Ammon's horn (tissue), 1 donor: ENCODE results near the gene NUTF2.
A peak's percentile ranks its signal among the peaks of the same experiment; 100 is the strongest.

Experiments
- DNase-seq: peaks from one replicate; pipeline ENCODE4 v3.0.0-alpha.2; 2016; ENCODE audit warnings: low spot score

NUTF2 gene

DNA sequence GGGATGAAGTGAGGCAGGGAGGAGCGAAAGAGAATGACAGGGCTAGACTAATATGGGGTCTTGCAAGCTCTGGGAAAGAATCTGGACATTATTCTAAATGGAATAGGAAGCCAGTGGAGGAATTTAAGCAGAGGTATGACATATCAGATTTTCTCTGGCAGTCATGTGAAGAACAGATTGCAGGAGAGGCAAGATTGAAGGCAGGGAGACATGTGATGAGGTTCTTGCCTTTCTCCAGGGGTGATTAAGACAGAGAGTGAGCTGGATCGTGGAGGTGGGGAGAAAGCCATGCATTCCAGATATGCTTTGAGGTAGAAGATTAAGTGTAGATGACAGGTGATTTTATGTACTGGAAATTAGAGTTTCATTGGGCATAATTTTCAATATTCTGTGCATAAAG is 8.9 kb upstream of the NUTF2 start:
- no peak for DNase-seq

DNA sequence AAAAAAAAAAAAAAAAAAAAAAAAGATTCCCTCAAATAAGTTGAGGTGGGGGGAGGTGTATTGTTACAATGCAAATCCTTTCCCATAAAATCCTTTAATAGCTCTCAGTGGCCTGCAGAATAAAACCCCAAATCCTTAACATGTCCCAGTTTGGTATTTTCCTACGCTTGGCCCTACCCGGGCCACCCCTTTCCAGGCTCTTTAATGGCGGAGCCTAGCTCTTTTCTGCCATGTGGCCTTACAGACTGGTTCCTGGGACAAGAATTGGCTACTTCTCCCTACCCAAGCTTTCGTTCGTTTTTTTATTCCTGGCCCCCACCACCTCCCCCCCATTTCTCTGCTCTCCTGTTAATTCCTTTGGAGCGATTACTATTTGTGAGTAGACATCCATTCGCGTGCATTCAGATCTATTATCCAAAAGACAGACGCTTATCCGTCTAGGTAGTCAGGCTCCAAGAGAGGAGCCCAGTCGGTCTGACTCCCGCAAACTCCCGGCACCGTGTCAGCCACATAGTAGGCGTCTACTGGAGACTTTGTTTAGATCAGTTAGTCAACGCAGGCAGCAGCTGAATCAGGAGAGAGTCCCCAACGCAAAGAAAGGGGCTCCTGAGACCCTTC is 5.4 kb upstream of the NUTF2 start:
- no peak for DNase-seq

DNA sequence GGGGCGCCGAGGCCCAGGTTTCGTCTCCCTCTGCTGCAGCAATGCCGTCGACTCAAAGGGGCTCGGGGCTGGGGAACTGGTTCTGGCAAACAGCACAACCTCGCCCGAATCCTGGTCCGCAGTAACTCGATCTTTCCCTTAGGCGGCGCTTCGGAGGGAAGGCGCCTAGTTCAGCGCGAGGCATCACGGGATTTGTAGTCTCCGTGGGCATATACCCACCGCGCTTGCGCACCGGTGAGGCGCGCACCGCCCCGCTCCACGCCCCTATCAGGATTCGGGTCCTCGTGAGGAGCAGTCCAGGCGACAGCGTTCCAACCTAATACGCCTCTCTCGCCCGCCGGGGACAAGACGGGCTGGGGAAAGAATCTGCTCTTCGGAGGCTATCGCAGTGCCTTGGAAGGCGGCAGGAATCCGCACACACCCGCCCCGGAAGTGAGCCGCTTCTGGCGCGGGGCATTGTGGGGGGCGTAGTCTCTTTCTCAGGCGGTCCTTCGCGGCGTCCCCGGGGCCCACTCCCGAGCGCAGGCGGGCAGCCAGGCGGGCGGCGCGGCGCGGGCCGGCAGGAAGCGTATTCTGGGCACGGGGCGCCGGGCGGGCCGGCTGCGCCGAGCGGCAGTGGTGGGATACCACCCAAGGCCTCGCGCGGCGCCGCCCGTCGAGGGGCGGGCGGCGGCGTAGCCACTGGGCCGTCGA is 4.8 kb upstream of the NUTF2 start, which contains the start of gene THAP11:
THAP11 (plus strand) TSS at position 505 of the 693 bp plus-strand sequence. CDS start 235 bp downstream, outside the sequence.
- peak; percentile 96 for DNase-seq

DNA sequence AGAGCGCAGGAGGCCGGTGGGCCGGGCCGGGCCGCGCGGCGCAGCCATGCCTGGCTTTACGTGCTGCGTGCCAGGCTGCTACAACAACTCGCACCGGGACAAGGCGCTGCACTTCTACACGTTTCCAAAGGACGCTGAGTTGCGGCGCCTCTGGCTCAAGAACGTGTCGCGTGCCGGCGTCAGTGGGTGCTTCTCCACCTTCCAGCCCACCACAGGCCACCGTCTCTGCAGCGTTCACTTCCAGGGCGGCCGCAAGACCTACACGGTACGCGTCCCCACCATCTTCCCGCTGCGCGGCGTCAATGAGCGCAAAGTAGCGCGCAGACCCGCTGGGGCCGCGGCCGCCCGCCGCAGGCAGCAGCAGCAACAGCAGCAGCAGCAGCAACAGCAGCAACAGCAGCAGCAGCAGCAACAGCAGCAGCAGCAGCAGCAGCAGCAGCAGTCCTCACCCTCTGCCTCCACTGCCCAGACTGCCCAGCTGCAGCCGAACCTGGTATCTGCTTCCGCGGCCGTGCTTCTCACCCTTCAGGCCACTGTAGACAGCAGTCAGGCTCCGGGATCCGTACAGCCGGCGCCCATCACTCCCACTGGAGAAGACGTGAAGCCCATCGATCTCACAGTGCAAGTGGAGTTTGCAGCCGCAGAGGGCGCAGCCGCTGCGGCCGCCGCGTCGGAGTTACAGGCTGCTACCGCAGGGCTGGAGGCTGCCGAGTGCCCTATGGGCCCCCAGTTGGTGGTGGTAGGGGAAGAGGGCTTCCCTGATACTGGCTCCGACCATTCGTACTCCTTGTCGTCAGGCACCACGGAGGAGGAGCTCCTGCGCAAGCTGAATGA is 4.0 kb upstream of the NUTF2 start:
- DNase-seq = peak; percentile 73

DNA sequence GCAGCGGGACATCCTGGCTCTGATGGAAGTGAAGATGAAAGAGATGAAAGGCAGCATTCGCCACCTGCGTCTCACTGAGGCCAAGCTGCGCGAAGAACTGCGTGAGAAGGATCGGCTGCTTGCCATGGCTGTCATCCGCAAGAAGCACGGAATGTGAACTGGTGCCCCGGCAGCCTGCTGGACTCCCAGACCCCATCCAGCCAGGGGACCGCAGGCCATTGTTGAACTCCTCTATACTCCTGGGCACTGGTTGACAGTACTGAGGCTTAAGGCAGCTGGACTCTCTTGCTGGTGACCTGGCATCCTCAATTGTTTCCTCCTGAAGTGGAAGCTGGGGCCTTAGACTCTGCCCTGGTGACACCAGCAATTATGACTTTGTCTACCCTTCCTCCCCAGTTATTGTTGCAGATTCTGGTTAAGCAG is 3.4 kb upstream of the NUTF2 start:
- no peak for DNase-seq

DNA sequence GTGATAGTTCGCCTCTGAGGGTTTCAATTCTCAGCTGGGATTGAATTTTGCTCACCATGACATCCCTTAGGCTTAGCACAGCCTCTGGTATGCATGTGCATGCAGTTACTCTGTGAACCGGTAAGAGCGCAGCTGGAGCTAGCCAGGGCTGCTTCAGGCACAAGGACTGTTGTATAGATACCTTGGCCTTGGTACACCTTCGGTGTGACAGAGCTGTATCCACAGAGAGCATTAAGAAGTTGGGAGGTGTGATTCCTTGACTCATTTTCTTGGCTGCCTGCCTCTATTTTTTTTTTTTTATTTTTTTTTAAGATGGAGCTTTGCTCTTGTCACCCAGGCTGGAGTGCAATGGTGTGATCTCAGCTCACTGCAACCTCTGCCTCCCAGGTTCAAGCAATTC is 2.2 kb upstream of the NUTF2 start:
- DNase-seq = no peak

DNA sequence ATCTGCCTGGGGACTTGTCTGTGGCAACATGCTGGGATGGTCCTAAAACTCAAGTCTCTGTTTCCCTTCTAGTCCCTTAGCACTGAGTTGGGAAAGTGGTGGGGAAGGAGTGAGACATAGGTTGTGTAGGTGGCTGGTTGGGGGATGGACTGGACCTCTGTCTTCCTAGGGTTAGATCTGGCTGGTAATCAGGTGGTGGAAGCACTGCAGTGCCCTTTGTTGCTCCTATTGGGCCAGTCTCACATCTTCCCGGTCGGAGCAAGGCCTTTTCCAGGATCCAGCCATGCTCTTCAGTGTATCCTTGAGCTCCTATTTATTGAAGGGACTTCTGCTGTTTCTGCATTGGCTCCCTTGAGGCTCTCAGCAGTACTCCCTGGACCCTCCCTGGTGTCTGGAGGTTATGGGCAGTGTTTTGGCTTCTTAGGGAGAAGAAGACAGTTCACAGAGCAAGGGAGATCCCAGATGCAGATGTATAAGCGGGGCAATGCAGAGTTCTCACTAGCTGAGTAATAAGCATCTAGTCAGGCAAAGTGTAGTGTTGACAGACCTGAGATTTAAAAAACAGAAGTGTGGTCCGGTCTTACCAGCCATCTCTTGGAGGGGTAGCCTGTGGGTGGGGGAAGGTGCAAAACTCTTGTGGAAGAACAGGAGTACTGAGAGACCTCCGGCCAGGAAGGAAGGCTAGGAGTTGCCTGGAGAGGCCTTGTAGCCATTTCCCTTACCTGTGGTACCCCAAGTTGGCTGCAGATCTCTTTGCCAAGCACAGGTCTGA is 1.3 kb upstream of the NUTF2 start:
- no peak for DNase-seq

DNA sequence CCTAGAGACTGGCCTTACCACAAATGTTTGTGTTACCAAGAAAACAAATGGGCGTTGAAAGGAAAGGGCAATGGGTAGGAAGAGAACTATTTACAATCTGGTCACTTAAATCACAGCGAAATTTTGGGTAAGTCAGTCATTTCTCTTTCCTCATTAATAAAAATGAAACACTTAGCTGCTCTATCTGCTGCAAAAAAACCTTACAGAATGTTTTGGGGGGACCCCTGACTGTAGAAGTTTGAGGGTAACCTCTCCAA is 742 bp upstream of the NUTF2 start:
- DNase-seq = no peak

DNA sequence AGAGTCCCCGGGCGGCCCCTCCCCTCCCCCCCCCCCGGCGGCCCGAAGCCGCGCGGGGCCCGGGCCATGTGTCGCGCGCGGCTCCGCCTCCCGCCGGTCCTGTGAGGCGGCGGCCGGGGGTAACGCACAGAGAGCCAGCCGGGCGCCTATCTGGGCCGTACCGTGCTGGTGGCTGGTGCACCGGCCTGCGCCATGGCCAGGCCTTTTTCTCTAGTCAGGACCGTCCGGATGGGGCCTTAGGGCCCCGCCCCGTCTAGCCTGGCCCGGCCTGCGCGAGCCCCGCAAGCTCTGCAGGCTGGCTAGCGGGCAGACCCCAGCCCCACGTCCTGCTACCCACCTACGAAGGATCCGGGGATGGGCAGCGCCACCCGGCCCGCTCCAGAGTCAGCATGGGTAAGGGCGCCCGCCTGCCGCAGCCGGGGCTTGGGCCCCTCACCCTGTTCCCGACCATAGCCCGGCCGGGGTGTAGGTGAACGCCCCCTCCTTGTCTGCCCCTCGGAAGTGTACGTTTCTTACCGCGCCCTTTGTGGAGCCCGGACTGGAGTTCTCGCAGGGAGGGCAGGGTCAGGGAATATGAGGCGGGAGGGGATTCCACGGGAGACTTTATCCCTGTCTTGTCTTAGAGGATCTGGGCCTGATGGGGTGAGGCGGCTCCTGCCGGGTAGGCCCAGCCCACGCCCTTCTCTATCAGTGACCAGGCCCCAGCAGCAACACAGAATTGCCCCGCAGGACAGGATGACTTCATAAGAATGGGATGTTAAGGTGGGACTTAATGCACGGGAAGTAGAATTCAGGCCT is 530 bp downstream of the NUTF2 start, which contains the start of gene CENPT:
CENPT (minus strand) TSS at position 630 of the 798 bp plus-strand sequence. CDS start 13,834 bp downstream, outside the sequence.
- peak; percentile 64 for DNase-seq

DNA sequence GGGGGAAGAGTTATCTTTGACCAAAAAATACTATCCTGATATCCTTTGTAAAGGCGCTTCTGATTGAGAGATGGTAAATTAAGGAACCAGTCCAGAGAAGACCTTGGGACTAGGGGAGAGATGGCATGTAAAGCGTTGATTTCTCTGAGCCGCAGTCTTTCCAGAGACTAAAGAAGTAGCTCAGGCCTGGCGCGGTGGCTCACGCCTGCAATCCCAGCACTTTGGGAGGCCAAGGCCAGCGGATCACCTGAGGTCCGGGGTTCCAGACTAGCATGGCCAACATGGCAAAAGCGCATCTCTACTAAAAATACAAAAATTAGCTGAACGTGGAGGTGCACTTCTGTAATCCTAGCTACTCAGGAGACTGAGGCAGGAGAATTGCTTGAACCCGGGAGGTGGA is 1.4 kb downstream of the NUTF2 start:
- no peak for DNase-seq

DNA sequence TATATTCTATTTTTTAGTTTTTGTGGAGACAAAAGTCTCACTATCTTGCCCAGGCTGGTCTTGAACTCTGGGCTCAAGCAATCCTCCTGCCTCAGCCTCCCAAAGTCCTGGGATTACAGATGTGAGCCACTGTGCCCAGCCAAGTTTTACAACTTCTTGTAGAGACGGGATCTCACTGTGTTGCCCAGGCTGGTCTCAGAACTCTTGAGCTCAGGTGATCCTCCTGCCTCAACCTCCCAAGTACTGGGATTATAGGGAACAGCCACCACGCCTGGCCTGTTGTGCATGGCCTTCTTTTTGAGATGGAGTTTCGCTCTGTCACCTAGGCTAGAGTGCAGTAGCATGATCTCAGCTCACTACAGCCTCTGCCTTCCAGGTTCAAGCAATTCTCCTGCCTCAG is 6.9 kb downstream of the NUTF2 start:
- no peak for DNase-seq

DNA sequence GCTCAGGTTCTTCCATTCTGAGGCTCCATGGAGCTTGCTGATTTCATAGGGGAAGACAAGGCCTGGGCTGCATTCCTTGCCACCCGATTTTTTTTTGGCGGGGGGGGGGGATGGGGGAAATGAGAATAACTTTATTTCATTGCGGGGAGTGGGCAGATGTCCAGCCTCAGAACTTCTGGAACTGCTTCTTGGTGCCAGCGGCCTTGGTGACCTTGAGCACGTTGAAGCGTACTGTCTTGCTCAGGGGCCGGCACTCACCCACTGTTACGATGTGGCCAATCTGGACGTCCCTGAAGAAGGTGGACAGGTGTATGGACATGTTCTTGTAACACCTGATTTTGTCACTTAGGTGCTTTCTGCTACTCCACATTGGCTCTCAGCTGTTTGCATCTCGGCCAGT is 9.1 kb downstream of the NUTF2 start:
- no peak for DNase-seq

DNA sequence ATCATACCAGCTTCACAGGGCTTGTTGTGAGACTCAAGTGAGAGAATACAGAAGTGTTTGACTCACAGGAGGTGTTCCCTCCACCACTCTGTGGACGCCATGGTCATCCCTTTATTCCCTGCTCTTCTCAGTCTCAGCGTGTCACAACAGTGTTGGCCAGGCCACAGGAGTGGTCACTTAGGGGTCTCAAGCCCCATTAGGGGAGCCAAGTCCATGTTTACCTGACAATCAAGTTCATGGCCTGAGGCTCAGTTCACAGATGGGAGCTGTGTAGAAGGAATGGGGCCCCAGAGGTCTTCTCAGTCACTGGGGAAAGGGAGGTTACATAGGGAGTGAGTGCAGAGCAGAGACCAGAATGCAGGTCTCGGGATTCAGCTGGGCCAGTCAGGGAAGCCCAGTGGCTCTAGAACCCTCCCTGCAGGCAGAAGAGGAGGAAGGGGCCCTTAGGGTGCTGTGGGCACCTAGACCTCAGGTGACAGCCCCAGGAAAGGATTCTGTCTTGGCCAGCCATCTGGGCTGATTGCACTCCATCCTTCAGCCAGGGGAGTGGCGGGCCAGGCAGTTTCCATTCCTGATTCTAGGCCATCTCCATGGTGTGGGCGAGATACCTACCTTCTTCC is 10.3 kb downstream of the NUTF2 start:
- DNase-seq = no peak

DNA sequence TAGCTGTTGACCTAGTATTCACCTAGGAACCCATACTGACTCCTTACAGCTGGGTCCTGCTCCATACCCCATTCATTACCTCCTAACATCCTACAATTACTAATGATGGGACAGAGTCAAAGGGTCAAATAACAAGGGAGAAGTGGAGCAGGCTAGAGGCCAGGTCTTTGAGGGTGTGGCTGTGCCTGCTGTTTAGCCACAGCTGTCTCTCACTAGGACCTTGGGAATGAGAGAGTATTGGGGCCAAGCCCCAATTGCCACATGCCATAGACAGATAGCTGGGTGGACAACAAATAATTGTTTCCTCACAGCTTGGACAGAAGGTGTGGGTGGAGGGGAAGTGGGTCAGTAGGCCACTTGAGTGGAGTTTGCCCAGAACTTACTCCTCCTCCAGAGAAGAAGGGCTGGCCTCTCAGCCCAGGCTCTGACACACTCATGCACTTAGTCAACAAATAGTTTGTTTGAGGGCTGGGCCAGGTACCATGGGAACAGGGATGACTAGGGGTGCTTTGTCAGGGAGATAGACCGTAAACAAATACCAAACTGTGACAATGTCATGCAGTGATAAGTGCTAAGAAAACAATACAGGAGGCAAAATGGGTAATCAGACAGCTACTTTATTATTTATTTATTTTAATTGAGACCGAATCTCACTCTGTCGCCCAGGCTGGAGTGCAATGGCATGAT is 11.0 kb downstream of the NUTF2 start:
- DNase-seq = no peak

DNA sequence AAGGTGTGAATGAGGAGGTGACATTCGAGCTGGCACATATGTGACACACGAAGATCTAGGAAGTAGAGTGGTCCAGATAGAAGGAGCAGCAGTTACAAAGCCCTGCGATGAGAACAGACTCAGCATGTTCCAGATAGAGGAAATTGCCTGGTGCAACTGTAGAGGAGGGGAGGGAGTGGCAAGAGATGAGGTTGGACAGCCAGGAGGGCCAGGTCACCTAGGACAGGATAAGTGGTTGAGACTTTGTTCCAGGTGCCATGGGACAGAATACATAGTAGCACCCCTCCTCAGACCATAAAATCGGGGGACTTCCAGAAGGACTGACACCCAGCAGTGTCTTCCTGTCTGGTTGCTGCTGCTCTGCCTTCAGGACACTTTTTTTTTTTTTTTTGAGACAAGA is 11.8 kb downstream of the NUTF2 start:
- DNase-seq = no peak

DNA sequence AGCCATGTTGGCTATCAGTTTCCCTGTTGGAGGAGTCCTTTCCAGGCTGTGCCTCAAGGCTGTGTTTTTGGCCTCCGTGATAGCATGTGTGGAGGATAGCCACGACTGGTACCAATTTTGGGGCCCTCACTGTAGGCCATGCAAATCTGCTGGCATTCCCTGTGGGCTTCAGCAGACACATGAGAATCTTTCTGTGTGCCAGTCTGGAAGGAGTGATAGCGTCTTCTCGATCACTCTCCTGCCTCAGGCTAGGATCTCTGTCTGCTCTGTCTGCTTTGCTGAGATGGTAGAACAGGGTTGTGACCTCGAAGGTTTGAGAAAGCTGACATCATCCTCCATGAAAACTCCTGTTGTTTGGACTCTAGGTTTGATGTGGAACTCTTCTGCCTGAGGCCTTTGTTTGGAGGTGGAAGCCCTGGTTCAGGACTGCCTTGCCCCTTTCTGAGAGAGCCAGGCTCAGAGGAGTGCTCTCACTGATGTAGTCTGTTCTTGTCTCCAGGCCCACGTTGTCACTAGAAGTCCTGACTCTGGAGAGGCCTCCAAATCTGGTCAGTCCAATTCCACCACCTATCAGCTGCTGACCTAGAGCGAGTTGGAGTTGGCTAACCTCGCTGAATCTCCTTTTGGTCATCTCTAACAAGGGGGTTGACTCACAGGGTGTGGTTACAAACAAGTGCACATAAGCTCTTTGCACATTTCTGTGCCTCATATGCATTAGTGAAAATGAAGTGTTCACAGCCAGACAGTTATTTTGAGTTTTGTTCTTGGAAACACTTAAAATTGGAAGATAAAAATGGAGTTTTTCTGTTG is 14.1 kb downstream of the NUTF2 start:
- no peak for DNase-seq

DNA sequence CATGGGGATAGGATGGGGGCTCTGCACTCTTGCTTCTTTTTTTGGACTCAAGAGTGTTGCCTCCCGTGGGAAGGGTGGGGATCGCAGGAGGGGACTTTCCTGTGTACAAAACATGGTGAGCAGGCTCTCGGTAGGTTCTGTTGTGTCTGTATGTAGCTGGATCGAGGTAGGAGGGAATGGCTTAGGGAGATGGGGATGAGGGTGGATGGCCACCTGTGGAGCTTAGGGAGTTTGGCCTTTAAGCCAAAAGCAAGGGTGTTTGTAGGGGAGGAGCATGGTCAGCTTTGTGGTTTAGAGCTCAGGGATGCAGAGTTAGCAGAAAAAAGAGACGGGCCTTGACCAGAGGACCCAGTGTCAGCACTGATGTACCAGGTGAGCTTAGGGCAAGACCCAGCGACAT is 15.1 kb downstream of the NUTF2 start:
- DNase-seq = no peak

DNA sequence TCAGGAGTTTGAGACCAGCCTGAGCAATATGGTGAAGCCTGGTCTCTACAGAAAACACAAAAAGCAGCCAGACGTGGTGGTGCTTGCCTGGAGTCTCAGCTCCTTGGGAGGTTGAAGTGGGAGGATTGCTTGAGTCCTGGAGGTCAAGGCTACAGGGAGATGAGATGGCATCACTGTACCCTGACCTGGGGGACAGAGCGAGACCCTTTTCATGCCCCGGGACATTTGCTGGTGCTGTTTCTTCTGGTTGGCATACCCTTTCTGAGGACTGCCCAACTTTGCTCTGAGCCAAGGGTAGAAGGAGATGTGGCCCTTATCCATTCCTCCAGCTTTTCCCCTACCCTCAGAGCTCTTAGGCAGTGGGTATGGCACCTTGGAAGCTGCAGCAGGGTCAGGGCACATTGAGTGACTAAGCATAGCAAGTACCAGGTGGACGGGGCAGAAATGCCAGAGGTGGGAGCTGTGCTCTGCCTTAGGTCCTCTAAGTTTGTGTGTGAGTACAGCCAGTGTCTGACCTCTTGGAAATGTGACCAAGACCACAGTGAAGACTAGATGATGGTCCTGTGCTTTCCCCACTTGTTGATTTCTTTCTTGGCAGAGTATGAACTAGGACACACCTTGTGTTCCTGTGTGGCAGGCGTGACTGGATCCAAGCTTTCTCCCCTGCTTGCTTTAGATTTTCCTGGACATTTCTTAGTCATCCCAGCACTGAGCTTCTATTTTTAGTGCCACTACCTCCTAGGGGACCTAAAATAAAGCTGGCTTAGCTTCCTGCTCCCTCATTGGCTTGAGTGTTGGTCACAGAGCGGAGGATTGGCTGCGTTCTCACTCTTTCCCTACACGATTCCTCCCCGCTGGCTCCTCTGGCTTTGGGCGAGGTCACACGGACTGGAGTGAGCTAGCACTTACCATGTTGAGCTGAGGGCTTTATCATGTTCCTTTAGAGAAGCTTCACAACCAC is 16.2 kb downstream of the NUTF2 start:
- DNase-seq = no peak
